Small intestine (tissue), 7 donors: ENCODE results near the gene GSX1. TPM values are rescaled to one million over a fixed set of nuclear protein-coding genes. Genes with fewer than 3 reads are reported as not detected.

ENCODE experiments used
- DNase-seq, 2 donors: peaks; one replicate each; pipeline versions ENCODE4 v3.0.0 to v3.0.0-alpha.2; 2013
- FAIRE-seq: peaks from 2 replicates; lab custom pipeline; 2012; peaks lifted over from hg19 to GRCh38; lab: Jason Lieb, UNC
- H3K27ac ChIP-seq, 3 donors: one replicate each; pipeline ENCODE4 v1.5.1; 2013; ENCODE audit warnings: low read length in 2 of 3, mild to moderate bottlenecking in 2 of 3, control low read depth in 1 of 3, inconsistent platforms in 1 of 3, low read depth in 1 of 3, moderate library complexity in 1 of 3
- H3K27me3 ChIP-seq, 3 donors: one replicate each; pipeline ENCODE4 v1.6.1; 2013; ENCODE audit warnings: low read length in 3 of 3, inconsistent platforms in 1 of 3; ENCODE audit not compliant: control insufficient read depth in 3 of 3, insufficient read depth in 3 of 3
- H3K36me3 ChIP-seq, 3 donors: one replicate each; pipeline ENCODE4 v1.6.1; 2013; ENCODE audit warnings: low read length in 3 of 3, inconsistent platforms in 1 of 3, low read depth in 1 of 3, mild to moderate bottlenecking in 1 of 3, moderate library complexity in 1 of 3; ENCODE audit not compliant: control insufficient read depth in 3 of 3, insufficient read depth in 2 of 3
- H3K4me1 ChIP-seq, 3 donors: one replicate each; pipeline ENCODE4 v1.6.1; 2013; ENCODE audit warnings: low read length in 2 of 3, inconsistent platforms in 1 of 3, low read depth in 1 of 3, mild to moderate bottlenecking in 1 of 3, moderate library complexity in 1 of 3; ENCODE audit not compliant: control insufficient read depth in 3 of 3, insufficient read depth in 2 of 3
- H3K4me3 ChIP-seq, 3 donors: one replicate each; pipeline ENCODE4 v1.5.1; 2013; ENCODE audit warnings: low read length in 3 of 3, control low read depth in 1 of 3, inconsistent platforms in 1 of 3, low read depth in 1 of 3, mild to moderate bottlenecking in 1 of 3, moderate library complexity in 1 of 3
- H3K9me3 ChIP-seq, 2 donors: one replicate each; pipeline ENCODE4 v1.6.1; 2013; ENCODE audit warnings: low read depth in 1 of 2, low read length in 1 of 2; ENCODE audit not compliant: control insufficient read depth in 2 of 2, insufficient read depth in 1 of 2
- WGBS, 3 donors: extraction: QIAGEN DNeasy Blood & Tissue Kit; methylation state at CpG; one replicate each; pipeline ENCODE4 v1.1.7; 2013; 5-methylcytosine and 5-hydroxymethylcytosine counted together
- polyA plus RNA-seq, 4 donors: library from polyadenylated mRNA; stranded (reverse) in 3 of 4; unstranded in 1 of 4; fragments of 200-250 nt in 3 of 4; fragments of 120-200 nt in 1 of 4; gene quantifications; one replicate each; pipeline versions ENCODE4 v1.2.1 to v1.2.3, GENCODE V29; 2013
- donor health status: healthy with polysubstance abuse.
- donor health status: control.
- donor health status: control.
- donor health status: Bipolar disorder and iron deficiency.
- donor health status: healthy.

The GSX1 gene
- polyA plus RNA-seq, 4 donors = not detected

DNA sequence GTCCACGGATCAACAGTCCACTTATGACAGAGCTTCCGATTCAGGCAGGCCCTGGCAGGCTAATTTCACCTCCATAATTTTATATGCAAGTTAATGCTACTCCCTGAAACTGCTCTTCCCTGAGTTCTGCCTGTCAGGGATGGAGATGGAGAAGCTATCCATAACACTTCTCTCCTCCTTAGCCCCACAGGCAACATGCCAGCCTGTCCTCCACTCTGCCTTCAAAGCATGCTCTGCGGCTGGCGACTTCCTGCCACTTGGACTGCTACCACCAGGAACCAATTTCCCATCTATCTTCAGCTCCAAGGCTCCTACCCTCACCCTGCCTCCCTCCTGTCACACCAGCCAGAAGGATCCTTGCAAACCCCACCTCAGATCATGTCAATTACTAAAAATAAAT lies 35.4 kb downstream of the GSX1 start:
- DNase-seq (no peak), FAIRE-seq (no peak)
- Histone ChIP-seq H3K4me3 (no peak overlapping the region), H3K27ac (no peak overlapping the region), H3K36me3 (no peaks in the 10 kb centered on the region), H3K4me1 (peaks cover 0 to 4% (median 2%) of the 10 kb centered on the region in 3 donors), H3K9me3 (no peaks in the 10 kb centered on the region), H3K27me3 (peaks cover 4 to 33% (median 8%) of the 10 kb centered on the region in 3 donors)
- 77 to 81% (median 80%) methylated on average over 4 of the region's 4 CpGs for whole genome bisulfite sequencing, 3 donors

- peaks cover 0 to 4% (median 2%) of the 10 kb centered on the region in 3 donors for H3K4me1 ChIP-seq
- FAIRE-seq (no peak), DNase-seq (peak; percentile 74 to 90)
- H3K36me3 ChIP-seq = no peaks in the 10 kb centered on the region
- peak overlapping the region in 2 of 3 donors; percentile 41 to 45 for H3K4me3 ChIP-seq
- peak overlapping the region in 2 of 3 donors; percentile 14 to 76 for H3K27ac ChIP-seq
- peaks cover 0 to 10% (median 0%) of the 10 kb centered on the region in 3 donors for H3K27me3 ChIP-seq
- WGBS, 3 donors = 0 to 2% (median 1%) methylated on average over 25 of the region's 25 CpGs
- H3K9me3 ChIP-seq = no peaks in the 10 kb centered on the region
Measured at GRCh38 chr13:27830010-27830409, 37.7 kb downstream of the GSX1 start.

- H3K36me3 ChIP-seq = no peaks in the 10 kb centered on the region
- no peaks in the 10 kb centered on the region for H3K9me3 ChIP-seq
- no peak overlapping the region for H3K27ac ChIP-seq
- FAIRE-seq (no peak), DNase-seq (no peak)
- H3K4me1 ChIP-seq = no peaks in the 10 kb centered on the region
- H3K4me3 ChIP-seq = no peak overlapping the region
- H3K27me3 ChIP-seq = no peaks in the 10 kb centered on the region
- 86 to 95% (median 86%) methylated on average over 7 of the region's 7 CpGs for WGBS, 3 donors
Measured at GRCh38 chr13:27833206-27833605, 40.9 kb downstream of the GSX1 start.

DNA sequence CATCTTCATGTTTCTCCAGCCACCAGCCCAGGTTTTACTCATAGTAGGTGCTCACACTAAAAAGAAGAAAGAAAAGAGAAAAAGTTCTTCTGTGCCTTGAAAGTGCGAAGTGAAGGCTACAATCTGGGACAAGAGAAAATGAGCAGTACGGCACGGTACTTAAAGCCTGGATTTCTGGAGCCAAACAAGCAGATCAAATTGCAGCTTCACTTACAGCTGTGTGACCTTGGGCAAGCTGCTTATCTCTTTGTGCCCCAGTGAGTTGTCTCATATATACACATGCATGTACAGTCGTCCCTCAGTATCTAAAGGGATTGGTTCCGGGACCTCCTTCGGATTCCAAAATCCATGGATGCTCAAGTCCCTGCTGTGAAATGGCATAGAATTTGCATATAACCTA lies 41.8 kb downstream of the GSX1 start:
- H3K4me1 ChIP-seq = no peaks in the 10 kb centered on the region
- H3K9me3 ChIP-seq = no peaks in the 10 kb centered on the region
- 66 to 78% (median 68%) methylated on average over 6 of the region's 6 CpGs for WGBS, 3 donors
- DNase-seq (no peak), FAIRE-seq (no peak)
- no peak overlapping the region for H3K4me3 ChIP-seq
- no peaks in the 10 kb centered on the region for H3K27me3 ChIP-seq
- no peak overlapping the region for H3K27ac ChIP-seq
- no peaks in the 10 kb centered on the region for H3K36me3 ChIP-seq

GRCh38 chr13:27835799-27836198 lies 43.5 kb downstream of the GSX1 start:
- DNase-seq = no peak
- FAIRE-seq = no peak
- peaks cover 0 to 3% (median 0%) of the 10 kb centered on the region in 3 donors for H3K4me1 ChIP-seq
- no peaks in the 10 kb centered on the region for H3K9me3 ChIP-seq
- WGBS, 3 donors = 83 to 87% (median 87%) methylated on average over 3 of the region's 3 CpGs
- no peaks in the 10 kb centered on the region for H3K36me3 ChIP-seq
- H3K27me3 ChIP-seq = no peaks in the 10 kb centered on the region
- no peak overlapping the region for H3K27ac ChIP-seq
- H3K4me3 ChIP-seq = no peak overlapping the region

DNA sequence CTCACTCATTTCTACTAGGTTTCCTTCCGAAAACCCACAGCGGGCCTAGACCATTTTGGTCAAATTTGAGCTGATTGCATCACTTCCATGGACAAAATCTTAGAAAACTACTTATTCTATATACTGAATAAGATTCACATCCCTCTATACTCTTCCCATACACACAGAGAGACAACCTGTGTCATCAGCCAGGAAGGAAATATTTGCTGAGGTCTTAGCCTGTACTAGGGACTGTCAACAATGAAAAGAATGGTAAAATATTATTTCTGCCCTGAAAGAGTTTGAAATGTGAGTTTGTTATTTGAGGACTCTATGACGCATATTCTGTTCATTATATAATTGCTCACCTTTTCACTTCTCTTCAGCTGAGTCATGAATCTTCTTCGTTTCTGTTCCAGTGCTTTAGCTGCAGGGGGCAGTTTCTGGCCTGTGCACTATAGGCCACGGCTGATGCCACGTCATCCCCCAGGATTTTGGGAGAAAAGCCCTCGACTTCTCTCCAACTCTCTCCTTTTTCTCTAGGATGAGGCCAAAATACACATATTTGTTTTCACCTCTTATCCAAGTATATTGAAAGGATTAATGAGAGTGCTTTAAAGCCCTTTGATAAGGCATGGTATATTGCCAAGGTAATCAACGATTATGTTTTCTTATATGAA lies 47.7 kb downstream of the GSX1 start:
- FAIRE-seq = no peak
- H3K27me3 ChIP-seq = no peaks in the 10 kb centered on the region
- H3K27ac ChIP-seq = no peak overlapping the region
- DNase-seq = peak in 1 of 2 donors; percentile 46
- H3K36me3 ChIP-seq = no peaks in the 10 kb centered on the region
- peaks cover 0 to 3% (median 0%) of the 10 kb centered on the region in 3 donors for H3K4me1 ChIP-seq
- 36 to 63% (median 44%) methylated on average over 8 of the region's 8 CpGs for WGBS, 3 donors
- no peaks in the 10 kb centered on the region for H3K9me3 ChIP-seq
- H3K4me3 ChIP-seq = no peak overlapping the region

DNA sequence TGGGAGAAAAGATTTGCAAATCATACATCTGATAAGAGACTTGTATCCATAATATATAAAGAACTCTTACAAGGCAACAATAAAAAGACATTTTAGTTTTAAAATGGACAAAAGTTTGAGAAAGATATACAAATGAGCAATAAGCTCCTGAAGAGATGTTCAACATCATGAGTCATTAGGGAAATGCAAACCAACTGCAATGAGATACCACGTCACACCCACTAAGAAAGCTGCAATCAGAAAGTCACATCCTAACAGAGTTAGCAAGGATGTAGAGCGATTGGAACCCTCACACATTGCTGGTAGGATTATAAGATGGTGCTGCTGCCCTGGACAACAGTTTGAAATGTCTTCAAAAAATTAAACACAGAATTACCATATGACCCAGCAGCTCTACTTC lies 50.3 kb downstream of the GSX1 start:
- Histone ChIP-seq H3K4me3 (no peak overlapping the region), H3K27ac (no peak overlapping the region), H3K4me1 (peaks cover 0 to 3% (median 0%) of the 10 kb centered on the region in 3 donors), H3K27me3 (no peaks in the 10 kb centered on the region), H3K9me3 (no peaks in the 10 kb centered on the region), H3K36me3 (no peaks in the 10 kb centered on the region)
- FAIRE-seq (no peak), DNase-seq (no peak)
- WGBS, 3 donors = 77 to 84% (median 78%) methylated on average over 2 of the region's 2 CpGs
